Stomach (tissue), 4 donors: ENCODE results near the gene SPRYD3.
A peak's percentile ranks its signal among the peaks of the same experiment; 100 is the strongest.

ENCODE experiments used
- CTCF ChIP-seq, 7 experiments: fragments of 450-650 bp in 4 of 7; fragments of 200-600 bp in 3 of 7; sonication (generic) in 3 of 7; IDR thresholded peaks; one replicate each; pipeline ENCODE4 v1.5.1; 2016 to 2019; ENCODE audit warnings: antibody characterized with exemption in 7 of 7, control low read depth in 2 of 7, mild to moderate bottlenecking in 1 of 7
- POLR2A ChIP-seq, 4 donors: fragments of 450-650 bp; IDR thresholded peaks; one replicate each; pipeline ENCODE4 v1.6.1; 2016; ENCODE audit warnings: antibody characterized with exemption in 4 of 4, control low read depth in 2 of 4, mild to moderate bottlenecking in 1 of 4, moderate library complexity in 1 of 4
- POLR2AphosphoS5 ChIP-seq, 3 donors: sonication (generic); formaldehyde crosslinking; IDR thresholded peaks; one replicate each; pipeline ENCODE4 v1.6.1; 2016; ENCODE audit warnings: antibody characterized with exemption in 3 of 3

- TF ChIP-seq POLR2AphosphoS5 (IDR thresholded peaks at IDR 0.05) (peak in 1 of 3 donors; percentile 12), CTCF (IDR thresholded peaks at IDR 0.05) (no peak), POLR2A (IDR thresholded peaks at IDR 0.05) (no peak)
Observed at GRCh38 chr12:53071591-53072551, 7.3 kb downstream of the SPRYD3 start.
